T-helper 1 cell treated with Interleukin-12 subunit alpha and Interleukin-12 subunit beta and Interleukin-4 antibody, amounts not matched to agents 30 ng/mL and 1 ng/mL, for 36 hours (primary cell): Measurements from ENCODE around the gene GPAT3. TPM values are rescaled to one million over a fixed set of nuclear protein-coding genes. Genes with fewer than 3 reads are reported as not detected.
"Not testable (repeated sequence)": the region's sequence is repeated elsewhere in the genome, so short reads cannot be mapped to it uniquely, and the experiment has no call there.

Source experiments
- intact Hi-C: fragments of 100-400 bp; cut with micrococcal nuclease; formaldehyde crosslinking; loops from one replicate; pipeline ENCODE4 v1.15.1; 2024
- total RNA-seq: library from RNA; stranded (reverse); gene quantifications from 2 replicates; pipeline ENCODE4 v1.2.3, GENCODE V29; 2022

Gene GPAT3
- total RNA-seq, 1 donor from 2014 or later: 8.8 TPM

GRCh38 chr4:83548151-83548905 lies 12.4 kb downstream of the GPAT3 start:
- intact Hi-C loops: loop anchor here (1.0 kb wide), 2 partner anchors 10 to 12 kb away; partner anchors contain the start of gene GPAT3

GRCh38 chr4:83552083-83552482 lies 16.2 kb downstream of the GPAT3 start:
- intact Hi-C loops: no loop called here

GRCh38 chr4:83552924-83553323 lies 17.0 kb downstream of the GPAT3 start:
- intact Hi-C loops: no loop called here

GRCh38 chr4:83556006-83556707 lies 20.2 kb downstream of the GPAT3 start:
- intact Hi-C loops: no loop called here

- intact Hi-C loops: no loop called here
Observed at GRCh38 chr4:83556816-83557215, 20.9 kb downstream of the GPAT3 start.

GRCh38 chr4:83558059-83558653 lies 22.2 kb downstream of the GPAT3 start:
- intact Hi-C loops: loop anchor here (1.0 kb wide), 1 partner anchor 10 kb away; no protein-coding TSS in a partner anchor

GRCh38 chr4:83558680-83559079 lies 22.8 kb downstream of the GPAT3 start:
- intact Hi-C loops: loop anchor here (1.0 kb wide), 1 partner anchor 10 kb away; no protein-coding TSS in a partner anchor

GRCh38 chr4:83560523-83560922 lies 24.6 kb downstream of the GPAT3 start:
- intact Hi-C loops: no loop called here

- intact Hi-C loops: no loop called here
Observed at GRCh38 chr4:83561381-83561780, 25.5 kb downstream of the GPAT3 start.

GRCh38 chr4:83563998-83564397 lies 28.1 kb downstream of the GPAT3 start:
- intact Hi-C loops: no loop called here

- intact Hi-C loops: no loop called here
Observed at GRCh38 chr4:83568062-83568461, 32.2 kb downstream of the GPAT3 start.

GRCh38 chr4:83569429-83569828 lies 33.5 kb downstream of the GPAT3 start:
- intact Hi-C loops: no loop called here

- intact Hi-C loops: no loop called here
Observed at GRCh38 chr4:83569987-83570386, 34.1 kb downstream of the GPAT3 start.

GRCh38 chr4:83572848-83573247 lies 36.9 kb downstream of the GPAT3 start:
- intact Hi-C loops: no loop called here

GRCh38 chr4:83574247-83574646 lies 38.3 kb downstream of the GPAT3 start:
- intact Hi-C loops: no loop called here

GRCh38 chr4:83576237-83576636 lies 40.3 kb downstream of the GPAT3 start:
- intact Hi-C loops: not testable (repeated sequence)

GRCh38 chr4:83581411-83582288 lies 45.7 kb downstream of the GPAT3 start:
- intact Hi-C loops: loop anchor here (2.0 kb wide), 1 partner anchor 73 kb away; no protein-coding TSS in a partner anchor

- intact Hi-C loops: loop anchor here (2.0 kb wide), 1 partner anchor 74 kb away; no protein-coding TSS in a partner anchor
Observed at GRCh38 chr4:83582289-83582785, 46.4 kb downstream of the GPAT3 start.

- intact Hi-C loops: no loop called here
Observed at GRCh38 chr4:83585982-83586508, 50.1 kb downstream of the GPAT3 start.

GRCh38 chr4:83589279-83589678 lies 53.4 kb downstream of the GPAT3 start:
- intact Hi-C loops: no loop called here

- intact Hi-C loops: no loop called here
Observed at GRCh38 chr4:83591056-83591455, 55.1 kb downstream of the GPAT3 start.
